ENCODE measurements around the gene RRP8.

- TF ChIP-seq CTCF (IDR thresholded peaks at IDR 0.05; ENCODE audit: insufficient read depth, low read depth, low read length), result no peak
- no peak for TF ChIP-seq EZH2 (IDR thresholded peaks at IDR 0.05; ENCODE audit: insufficient read depth, low read length)
Measured at GRCh38 chr11:6646918-6647679, 43.7 kb upstream of the RRP8 start.
